Karpas-422 (cell line): ENCODE data around the gene FAM170A. TPM values are rescaled to one million over a fixed set of nuclear protein-coding genes. Genes with fewer than 3 reads are reported as not detected.

Experiments
- DNase-seq: peaks from one replicate; pipeline ENCODE4 v3.0.0-alpha.2; 2015
- H2AFZ ChIP-seq: fragments of 200-600 bp; sonication (generic); 2 replicates; pipeline ENCODE4 v1.6.1; 2014; ENCODE audit warnings: antibody characterized with exemption, low read length, mixed read lengths
- H3K27ac ChIP-seq: fragments of 200-600 bp; sonication (generic); 2 replicates; pipeline ENCODE4 v1.5.1; 2014; ENCODE audit warnings: mild to moderate bottlenecking, low read length, moderate library complexity
- H3K27me3 ChIP-seq: fragments of 200-600 bp; sonication (generic); 2 replicates; pipeline ENCODE4 v1.6.1; 2014; ENCODE audit warnings: low read length, mixed read lengths
- H3K36me3 ChIP-seq: fragments of 200-600 bp; sonication (generic); 2 replicates; pipeline ENCODE4 v1.6.1; 2014; ENCODE audit warnings: low read length, mixed read lengths; ENCODE audit not compliant: insufficient read depth
- H3K4me1 ChIP-seq: fragments of 200-600 bp; sonication (generic); 2 replicates; pipeline ENCODE4 v1.6.1; 2014; ENCODE audit warnings: mild to moderate bottlenecking, low read length, mixed read lengths
- H3K4me2 ChIP-seq: fragments of 200-600 bp; sonication (generic); 2 replicates; pipeline ENCODE4 v1.6.1; 2014; ENCODE audit warnings: low read length, low read depth, mild to moderate bottlenecking; ENCODE audit not compliant: poor library complexity, severe bottlenecking
- H3K4me3 ChIP-seq: fragments of 200-600 bp; sonication (generic); 2 replicates; pipeline ENCODE4 v1.5.1; 2014; ENCODE audit warnings: mild to moderate bottlenecking, antibody characterized with exemption, low read length, mixed read lengths
- H3K79me2 ChIP-seq: fragments of 200-600 bp; sonication (generic); 2 replicates; pipeline ENCODE4 v1.6.1; 2014; ENCODE audit warnings: mild to moderate bottlenecking, low read length, mixed read lengths
- H3K9ac ChIP-seq: fragments of 200-600 bp; sonication (generic); 2 replicates; pipeline ENCODE4 v1.6.0; 2014; ENCODE audit warnings: low read length
- H3K9me2 ChIP-seq: fragments of 200-600 bp; sonication (generic), shearing (Covaris generic); replicated peaks from 2 replicates; pipeline ENCODE4 v1.6.0; 2014; ENCODE audit warnings: mild to moderate bottlenecking, low read length, moderate library complexity; ENCODE audit not compliant: insufficient read depth
- H3K9me3 ChIP-seq: fragments of 300-700, 200-600 bp; sonication (generic); 2 replicates; pipeline ENCODE4 v1.6.1; 2014; ENCODE audit warnings: low read length, mixed read lengths
- H4K20me1 ChIP-seq: fragments of 200-600 bp; sonication (generic); 2 replicates; pipeline ENCODE4 v1.6.1; 2014; ENCODE audit warnings: mild to moderate bottlenecking, antibody characterized with exemption, low read length, low read depth; ENCODE audit not compliant: insufficient read depth
- total RNA-seq: library from RNA; depleted of rRNA; stranded (reverse); fragments of >200 nt; shearing (Covaris generic); gene quantifications from 2 replicates; pipeline ENCODE4 v1.2.3, GENCODE V29; 2014; ENCODE audit warnings: low replicate concordance

The FAM170A gene
- total RNA-seq, 1 experiment from 2014 or later = not detected

DNA sequence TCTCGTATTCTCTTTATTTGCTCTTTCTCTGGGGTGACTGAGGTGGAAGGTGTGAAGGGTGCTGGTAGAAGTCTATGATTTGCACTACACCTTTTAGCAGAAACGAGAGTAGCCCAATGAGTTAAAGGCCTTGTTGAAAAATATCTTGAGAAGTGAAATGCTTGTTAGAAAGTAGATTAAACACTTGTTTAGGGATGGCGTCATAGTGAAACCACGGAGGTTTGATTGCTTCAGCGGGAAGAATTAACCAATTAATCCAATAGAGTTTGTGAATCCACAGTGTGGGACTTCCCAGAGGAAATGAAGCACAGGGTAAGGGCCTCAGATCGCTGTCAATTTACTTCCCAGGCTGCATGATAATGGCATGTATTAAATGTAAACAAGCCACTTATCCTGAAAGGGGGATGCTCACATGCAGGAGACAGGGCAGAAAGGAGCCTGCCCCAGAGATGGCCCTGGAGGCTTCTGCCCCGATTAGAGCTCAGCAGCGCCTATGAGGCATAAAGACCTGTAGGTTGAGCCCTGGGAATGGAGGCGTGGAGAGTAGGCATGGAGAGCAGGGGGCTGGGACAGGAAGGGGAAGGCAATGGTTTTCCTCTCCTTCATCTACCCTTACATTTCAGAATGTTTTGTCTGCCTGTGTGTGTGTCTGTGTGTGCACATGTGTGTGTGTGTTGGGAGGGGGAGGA, 1.5 kb downstream of the FAM170A start:
- H2AFZ ChIP-seq = no peak overlapping the region
- H3K9me3 ChIP-seq = no peaks in the 10 kb centered on the region
- H3K4me2 ChIP-seq = no peak overlapping the region
- H3K9me2 ChIP-seq = no peaks in the 10 kb centered on the region
- H3K27me3 ChIP-seq = no peaks in the 10 kb centered on the region
- no peak overlapping the region for H3K9ac ChIP-seq
- no peaks in the 10 kb centered on the region; the same call in 1 of the 2 replicates for H3K4me1 ChIP-seq
- no peak for DNase-seq
- no peaks in the 10 kb centered on the region for H3K36me3 ChIP-seq
- H4K20me1 ChIP-seq = no peaks in the 10 kb centered on the region
- H3K79me2 ChIP-seq = no peaks in the 10 kb centered on the region
- no peak overlapping the region for H3K4me3 ChIP-seq
- H3K27ac ChIP-seq = no peak overlapping the region

DNA sequence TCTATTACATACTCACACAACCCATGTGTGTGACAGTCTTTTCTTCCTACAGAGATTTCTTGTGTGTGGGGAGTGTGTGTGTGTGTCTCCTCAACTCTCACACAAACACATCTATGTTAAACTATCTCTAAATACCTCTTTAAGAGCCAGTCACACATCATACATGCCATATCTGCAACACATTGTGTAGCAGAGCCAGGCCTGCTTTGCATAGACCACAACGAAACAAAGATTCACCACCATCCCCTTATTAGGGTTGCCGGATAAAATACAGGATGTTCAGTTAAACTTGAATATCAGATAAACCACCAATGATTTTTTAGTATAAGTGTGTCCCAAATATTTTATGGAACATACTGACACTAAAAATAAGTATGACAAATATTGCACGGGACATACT, 2.3 kb downstream of the FAM170A start:
- Histone ChIP-seq H4K20me1 (no peaks in the 10 kb centered on the region), H3K9me3 (no peaks in the 10 kb centered on the region), H2AFZ (no peak overlapping the region), H3K9ac (no peak overlapping the region), H3K79me2 (no peaks in the 10 kb centered on the region), H3K4me2 (no peak overlapping the region), H3K27ac (no peak overlapping the region), H3K4me3 (no peak overlapping the region), H3K4me1 (no peaks in the 10 kb centered on the region; the same call in 1 of the 2 replicates), H3K27me3 (no peaks in the 10 kb centered on the region), H3K36me3 (no peaks in the 10 kb centered on the region), H3K9me2 (no peaks in the 10 kb centered on the region)
- no peak for DNase-seq

DNA sequence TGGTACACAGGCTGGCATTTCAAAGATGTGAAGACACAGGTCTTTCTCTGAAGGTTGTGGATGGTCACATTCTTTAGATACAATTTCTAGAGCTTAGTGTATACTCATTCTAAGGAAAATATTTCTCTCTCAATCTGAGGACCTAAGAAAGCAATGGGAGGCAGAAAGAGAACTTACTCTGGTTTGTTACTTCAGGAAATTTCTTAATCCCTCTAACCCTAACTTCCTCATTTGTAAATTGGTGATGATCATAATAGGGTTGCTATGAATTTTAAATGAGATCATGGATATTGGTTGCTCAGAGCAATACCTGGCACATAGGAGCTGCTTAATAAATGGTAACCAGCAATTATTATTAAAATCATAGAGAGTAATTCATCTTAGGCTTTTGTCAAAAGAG, 22.1 kb downstream of the FAM170A start:
- Histone ChIP-seq H3K36me3 (no peaks in the 10 kb centered on the region), H4K20me1 (no peaks in the 10 kb centered on the region), H3K79me2 (no peaks in the 10 kb centered on the region), H3K27ac (no peak overlapping the region), H3K9me2 (no peaks in the 10 kb centered on the region), H3K4me3 (no peak overlapping the region), H3K4me1 (no peaks in the 10 kb centered on the region), H3K9me3 (no peaks in the 10 kb centered on the region), H3K9ac (no peak overlapping the region), H2AFZ (no peak overlapping the region), H3K27me3 (no peaks in the 10 kb centered on the region), H3K4me2 (no peak overlapping the region)
- no peak for DNase-seq

DNA sequence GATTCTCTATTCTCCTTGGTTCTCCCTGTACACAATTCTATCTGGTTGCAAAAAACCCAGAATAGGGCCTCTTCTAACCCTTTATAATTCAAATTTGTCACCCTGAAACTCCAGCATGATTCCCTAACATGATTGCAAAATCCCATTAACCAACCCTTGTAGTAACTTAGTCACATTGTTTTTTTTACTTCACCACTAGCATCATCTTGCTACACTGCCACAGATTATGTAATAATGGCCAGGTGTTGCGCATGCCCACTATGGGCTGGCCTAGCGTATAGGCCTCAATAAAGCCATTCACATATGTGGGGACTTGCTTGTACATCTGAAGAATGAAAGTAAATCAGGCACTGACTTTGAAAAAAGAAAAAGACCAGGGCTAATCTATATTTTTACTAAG, 25.7 kb downstream of the FAM170A start:
- no peak overlapping the region for H2AFZ ChIP-seq
- no peak overlapping the region for H3K4me3 ChIP-seq
- H4K20me1 ChIP-seq = no peaks in the 10 kb centered on the region
- no peak overlapping the region for H3K9ac ChIP-seq
- H3K4me2 ChIP-seq = no peak overlapping the region
- H3K4me1 ChIP-seq = no peaks in the 10 kb centered on the region
- no peak for DNase-seq
- H3K36me3 ChIP-seq = no peaks in the 10 kb centered on the region
- no peak overlapping the region for H3K27ac ChIP-seq
- no peaks in the 10 kb centered on the region for H3K9me3 ChIP-seq
- H3K79me2 ChIP-seq = no peaks in the 10 kb centered on the region
- no peaks in the 10 kb centered on the region for H3K9me2 ChIP-seq
- no peaks in the 10 kb centered on the region for H3K27me3 ChIP-seq

DNA sequence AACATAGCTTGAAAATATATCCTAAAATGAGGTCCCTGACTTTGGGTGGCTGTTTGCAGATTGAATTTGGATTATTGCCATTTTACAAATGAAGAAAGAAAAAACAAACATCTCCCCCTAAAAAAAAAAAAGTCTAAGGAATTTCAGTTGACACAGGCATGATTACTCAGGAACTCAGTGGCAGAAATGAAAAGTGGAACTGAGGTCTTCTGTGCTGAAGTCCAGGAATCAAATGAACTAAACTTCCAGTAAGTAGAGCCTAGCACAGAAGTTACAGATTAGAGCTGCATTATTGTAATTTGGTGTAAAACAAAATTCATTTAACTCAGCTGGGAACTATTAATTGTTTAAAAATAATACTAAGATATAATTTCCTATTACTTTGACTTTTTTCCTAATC, 26.7 kb downstream of the FAM170A start:
- Histone ChIP-seq H3K9ac (no peak overlapping the region), H3K27me3 (no peaks in the 10 kb centered on the region), H3K4me1 (no peaks in the 10 kb centered on the region), H4K20me1 (no peaks in the 10 kb centered on the region), H3K36me3 (no peaks in the 10 kb centered on the region), H3K9me3 (no peaks in the 10 kb centered on the region), H3K4me2 (no peak overlapping the region), H2AFZ (no peak overlapping the region), H3K27ac (no peak overlapping the region), H3K79me2 (no peaks in the 10 kb centered on the region), H3K9me2 (no peaks in the 10 kb centered on the region), H3K4me3 (no peak overlapping the region)
- no peak for DNase-seq

DNA sequence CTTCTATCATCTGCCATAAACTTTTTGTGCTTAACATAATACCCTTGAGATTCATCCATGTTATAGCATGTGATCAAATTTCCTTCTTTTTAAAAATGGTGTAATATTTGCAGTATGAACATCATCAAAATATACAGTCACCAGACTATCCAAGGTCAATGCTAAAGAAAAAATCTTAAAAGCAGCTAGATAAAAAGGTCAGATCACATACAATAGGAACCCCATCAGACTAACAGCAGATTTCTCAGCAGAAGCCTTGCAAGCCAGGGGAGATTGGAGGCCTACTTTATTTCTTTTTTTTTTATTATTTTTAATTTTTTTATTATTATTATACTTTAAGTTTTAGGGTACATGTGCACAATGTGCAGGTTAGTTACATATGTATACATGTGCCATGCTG, 37.2 kb downstream of the FAM170A start:
- Histone ChIP-seq H3K9ac (no peak overlapping the region), H3K79me2 (no peaks in the 10 kb centered on the region), H4K20me1 (no peaks in the 10 kb centered on the region), H3K4me2 (no peak overlapping the region), H3K36me3 (no peaks in the 10 kb centered on the region), H3K27ac (no peak overlapping the region), H2AFZ (no peak overlapping the region), H3K4me3 (no peak overlapping the region), H3K9me2 (no peaks in the 10 kb centered on the region), H3K27me3 (no peaks in the 10 kb centered on the region), H3K4me1 (no peaks in the 10 kb centered on the region), H3K9me3 (no peaks in the 10 kb centered on the region)
- DNase-seq = no peak

DNA sequence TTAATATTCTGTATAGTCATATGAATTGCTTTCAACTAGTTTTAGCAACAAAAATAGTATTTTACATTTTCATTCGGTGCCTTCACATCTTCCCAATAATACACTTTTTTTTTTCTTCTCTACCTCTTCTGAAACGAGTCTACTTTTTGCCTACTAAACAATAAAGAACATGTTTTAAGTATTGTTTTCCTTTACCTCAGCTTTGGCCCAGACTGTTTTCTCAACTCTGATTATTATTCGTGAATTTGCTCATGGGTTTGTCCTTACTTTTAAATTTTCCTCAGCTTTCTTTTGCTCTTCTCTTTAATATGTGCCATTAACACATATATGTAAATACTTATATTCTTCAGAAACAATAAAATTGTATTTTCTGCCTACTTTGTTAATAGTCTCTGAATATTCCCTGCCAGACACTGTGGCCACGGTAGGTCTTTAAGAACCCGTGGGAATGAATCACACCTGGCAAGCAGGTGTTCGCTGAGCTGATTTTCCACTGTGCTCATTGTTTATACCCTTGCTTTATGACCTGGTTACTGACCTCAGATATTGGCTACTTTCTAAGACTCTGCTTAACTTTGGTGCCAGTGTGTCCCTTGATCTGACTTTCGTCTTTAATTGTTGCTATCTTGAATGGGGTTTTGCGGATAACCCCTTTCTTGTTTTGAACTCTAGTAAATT, 49.1 kb downstream of the FAM170A start:
- Histone ChIP-seq H3K9ac (no peak overlapping the region), H3K9me3 (no peaks in the 10 kb centered on the region), H3K27ac (no peak overlapping the region), H4K20me1 (no peaks in the 10 kb centered on the region), H3K4me1 (no peaks in the 10 kb centered on the region), H3K4me2 (no peak overlapping the region), H3K36me3 (no peaks in the 10 kb centered on the region), H2AFZ (no peak overlapping the region), H3K79me2 (no peaks in the 10 kb centered on the region), H3K4me3 (no peak overlapping the region), H3K27me3 (no peaks in the 10 kb centered on the region), H3K9me2 (no peaks in the 10 kb centered on the region)
- no peak for DNase-seq

DNA sequence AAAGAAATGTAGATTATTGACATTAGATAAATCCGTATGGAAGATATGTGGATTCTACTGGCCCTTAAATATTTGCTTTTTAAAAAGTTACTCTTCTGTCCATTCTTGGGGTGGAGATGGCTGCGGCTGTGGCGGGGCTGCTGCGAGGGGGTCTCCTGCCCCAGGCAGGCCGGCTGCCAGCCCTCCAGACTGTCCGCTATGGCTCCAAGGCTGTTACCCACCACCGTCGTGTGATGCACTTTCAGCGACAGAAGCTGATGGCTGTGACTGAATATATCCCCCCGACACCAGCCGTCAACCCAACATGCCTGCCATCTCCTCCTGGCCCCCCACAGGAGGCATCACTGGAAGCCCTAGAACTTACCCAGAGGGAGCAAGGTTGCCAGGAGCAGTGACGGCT, 50.7 kb downstream of the FAM170A start:
- Histone ChIP-seq H3K9me3 (no peaks in the 10 kb centered on the region), H3K4me1 (no peaks in the 10 kb centered on the region), H3K4me3 (no peak overlapping the region), H2AFZ (no peak overlapping the region), H4K20me1 (no peaks in the 10 kb centered on the region), H3K36me3 (no peaks in the 10 kb centered on the region), H3K27me3 (no peaks in the 10 kb centered on the region), H3K9me2 (no peaks in the 10 kb centered on the region), H3K27ac (no peak overlapping the region), H3K79me2 (no peaks in the 10 kb centered on the region), H3K4me2 (no peak overlapping the region), H3K9ac (no peak overlapping the region)
- DNase-seq = no peak
